Prostate gland (tissue), 2 donors: Measurements from ENCODE around the gene BHMT2. TPM values are rescaled to one million over a fixed set of nuclear protein-coding genes. Genes with fewer than 3 reads are reported as not detected.

ENCODE experiments used
- DNase-seq: peaks from one replicate; pipeline ENCODE4 v3.0.0-alpha.2; 2019; ENCODE audit warnings: low spot score
- H3K27ac ChIP-seq, 2 donors: fragments of 200-600 bp; sonication (generic); 2 replicates each; pipeline ENCODE4 v1.5.1; 2017 to 2019
- H3K27me3 ChIP-seq: fragments of 200-600 bp; sonication (generic); replicated peaks from 2 replicates; pipeline ENCODE4 v1.5.1; 2019; ENCODE audit not compliant: insufficient read depth
- H3K36me3 ChIP-seq, 2 donors: fragments of 200-600 bp; sonication (generic); 1 replicate in 1 of 2; 2 replicates in 1 of 2; pipeline versions ENCODE4 v1.5.1 to v1.8.1; 2017 to 2019
- H3K4me1 ChIP-seq: fragments of 200-600 bp; sonication (generic); replicated peaks from 2 replicates; pipeline ENCODE4 v1.5.1; 2019
- H3K4me3 ChIP-seq, 2 donors: fragments of 200-600 bp; sonication (generic); 2 replicates each; pipeline ENCODE4 v1.5.1; 2017 to 2019
- H3K9me3 ChIP-seq: fragments of 200-600 bp; sonication (generic); 2 replicates; pipeline ENCODE4 v1.5.1; 2017
- POLR2A ChIP-seq: fragments of 450-650 bp; IDR thresholded peaks from one replicate; pipeline ENCODE4 v1.6.1; 2016; ENCODE audit warnings: antibody characterized with exemption, mild to moderate bottlenecking
- POLR2AphosphoS5 ChIP-seq: sonication (generic); formaldehyde crosslinking; IDR thresholded peaks from one replicate; pipeline ENCODE4 v1.6.1; 2017; ENCODE audit warnings: antibody characterized with exemption
- WGBS: methylation state at CpG from one replicate; pipeline ENCODE4 v1.1.5; 2018; 5-methylcytosine and 5-hydroxymethylcytosine counted together
- intact Hi-C: fragments of 100-400 bp; cut with DNase I; formaldehyde crosslinking; loops from one replicate; pipeline ENCODE4 v1.14.2; 2022
- total RNA-seq, 2 donors: library from RNA; depleted of rRNA; stranded (reverse); fragments of >200 nt; gene quantifications; one replicate each; pipeline ENCODE4 v1.1.0, GENCODE V29; 2016
- TF ChIP-seq, protein P1 (sequence below), 4 experiments: fragments of 200-600 bp in 2 of 4; fragments of 450-650 bp in 2 of 4; sonication (generic) in 2 of 4; IDR thresholded peaks; 1 replicate in 3 of 4; 2 replicates in 1 of 4; pipeline ENCODE4 v1.5.1; 2016 to 2019; ENCODE audit warnings: antibody characterized with exemption in 4 of 4, mild to moderate bottlenecking in 2 of 4, moderate library complexity in 2 of 4

The BHMT2 gene
- total RNA-seq, 2 donors from 2014 or later = 4.0 to 7.4 TPM

DNA sequence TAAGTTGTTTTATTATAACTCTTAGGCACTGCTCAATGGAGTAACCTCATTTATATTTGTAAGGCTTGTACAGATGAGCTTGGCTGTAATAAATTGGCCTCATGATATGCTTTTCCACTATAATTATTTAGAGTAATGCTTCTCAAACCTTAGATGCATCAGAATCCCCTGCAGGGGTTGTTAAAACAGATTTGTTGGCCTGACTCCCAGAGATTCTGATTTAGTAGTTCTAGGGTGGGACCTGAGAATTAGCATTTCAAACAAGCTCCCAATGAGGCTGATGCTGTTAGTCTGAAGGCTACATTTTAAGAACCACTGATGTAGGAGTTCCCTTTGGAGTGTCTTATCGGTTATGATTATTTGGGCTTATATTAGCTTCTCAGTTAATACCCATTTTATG lies 46.2 kb upstream of the BHMT2 start:
- H3K27ac ChIP-seq = no peak overlapping the region
- no peaks in the 10 kb centered on the region for H3K27me3 ChIP-seq
- no peaks in the 10 kb centered on the region for H3K9me3 ChIP-seq
- H3K4me3 ChIP-seq = no peak overlapping the region
- WGBS = 92% methylated on average over 1 of the region's 1 CpG
- DNase-seq = no peak
- intact Hi-C loops = loop anchor here (5.0 kb wide), 1 partner anchor 439 kb away; no protein-coding TSS in a partner anchor
- no peaks in the 10 kb centered on the region for H3K36me3 ChIP-seq
- TF ChIP-seq POLR2AphosphoS5 (no peak), POLR2A (no peak)
- TF ChIP-seq, protein P1, sequence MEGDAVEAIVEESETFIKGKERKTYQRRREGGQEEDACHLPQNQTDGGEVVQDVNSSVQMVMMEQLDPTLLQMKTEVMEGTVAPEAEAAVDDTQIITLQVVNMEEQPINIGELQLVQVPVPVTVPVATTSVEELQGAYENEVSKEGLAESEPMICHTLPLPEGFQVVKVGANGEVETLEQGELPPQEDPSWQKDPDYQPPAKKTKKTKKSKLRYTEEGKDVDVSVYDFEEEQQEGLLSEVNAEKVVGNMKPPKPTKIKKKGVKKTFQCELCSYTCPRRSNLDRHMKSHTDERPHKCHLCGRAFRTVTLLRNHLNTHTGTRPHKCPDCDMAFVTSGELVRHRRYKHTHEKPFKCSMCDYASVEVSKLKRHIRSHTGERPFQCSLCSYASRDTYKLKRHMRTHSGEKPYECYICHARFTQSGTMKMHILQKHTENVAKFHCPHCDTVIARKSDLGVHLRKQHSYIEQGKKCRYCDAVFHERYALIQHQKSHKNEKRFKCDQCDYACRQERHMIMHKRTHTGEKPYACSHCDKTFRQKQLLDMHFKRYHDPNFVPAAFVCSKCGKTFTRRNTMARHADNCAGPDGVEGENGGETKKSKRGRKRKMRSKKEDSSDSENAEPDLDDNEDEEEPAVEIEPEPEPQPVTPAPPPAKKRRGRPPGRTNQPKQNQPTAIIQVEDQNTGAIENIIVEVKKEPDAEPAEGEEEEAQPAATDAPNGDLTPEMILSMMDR (IDR thresholded peaks at IDR 0.05) = no peak
- H3K4me1 ChIP-seq = no peaks in the 10 kb centered on the region

DNA sequence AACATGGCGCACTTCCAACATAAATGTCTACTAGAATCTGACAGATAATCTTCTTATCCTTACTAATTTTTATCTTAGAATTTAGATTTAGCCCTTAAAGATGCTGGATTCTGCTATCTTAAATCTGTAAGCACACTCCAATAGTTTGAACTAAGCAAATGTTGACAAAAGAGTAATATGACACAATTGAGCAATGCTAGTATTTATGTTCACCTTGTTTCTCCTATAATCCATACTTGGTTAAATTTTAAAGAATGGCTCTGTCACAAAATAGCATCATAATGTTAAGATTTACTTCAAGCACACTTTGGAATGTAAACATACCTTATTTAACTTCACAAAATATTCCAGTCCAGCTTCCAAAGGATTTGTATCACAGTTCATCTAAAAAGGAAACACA lies 45.6 kb upstream of the BHMT2 start:
- no peaks in the 10 kb centered on the region for H3K36me3 ChIP-seq
- no peak overlapping the region for H3K27ac ChIP-seq
- H3K9me3 ChIP-seq = no peaks in the 10 kb centered on the region
- intact Hi-C loops = loop anchor here (5.0 kb wide), 1 partner anchor 438 kb away; no protein-coding TSS in a partner anchor
- no peaks in the 10 kb centered on the region for H3K4me1 ChIP-seq
- TF ChIP-seq POLR2AphosphoS5 = no peak
- TF ChIP-seq, protein P1 (IDR thresholded peaks at IDR 0.05) = no peak
- TF ChIP-seq POLR2A = no peak
- 92% methylated on average over 1 of the region's 1 CpG for WGBS
- no peak for DNase-seq
- H3K27me3 ChIP-seq = no peaks in the 10 kb centered on the region
- H3K4me3 ChIP-seq = no peak overlapping the region

GRCh38 chr5:79025054-79025472 lies 44.5 kb upstream of the BHMT2 start:
- H3K9me3 ChIP-seq = no peaks in the 10 kb centered on the region
- no peaks in the 10 kb centered on the region for H3K27me3 ChIP-seq
- DNase-seq = peak; percentile 11
- TF ChIP-seq POLR2A (no peak), POLR2AphosphoS5 (no peak)
- TF ChIP-seq, protein P1 (IDR thresholded peaks at IDR 0.05) = peak; percentile 84 to 94 (median 89)
- H3K27ac ChIP-seq = no peak overlapping the region
- H3K4me1 ChIP-seq = no peaks in the 10 kb centered on the region
- no peak overlapping the region for H3K4me3 ChIP-seq
- no peaks in the 10 kb centered on the region for H3K36me3 ChIP-seq
- intact Hi-C loops = loop anchor here (1.0 kb wide), 1 partner anchor 108 kb away; no protein-coding TSS in a partner anchor
- 6% methylated on average over 13 of the region's 13 CpGs for WGBS

GRCh38 chr5:79030663-79031484 lies 38.7 kb upstream of the BHMT2 start:
- H3K27ac ChIP-seq = no peak overlapping the region
- no peaks in the 10 kb centered on the region for H3K9me3 ChIP-seq
- no peak for DNase-seq
- TF ChIP-seq, protein P1 (IDR thresholded peaks at IDR 0.05) = no peak
- TF ChIP-seq POLR2A (no peak), POLR2AphosphoS5 (no peak)
- H3K4me3 ChIP-seq = no peak overlapping the region
- 79% methylated on average over 11 of the region's 11 CpGs for WGBS
- no peaks in the 10 kb centered on the region for H3K36me3 ChIP-seq
- no peaks in the 10 kb centered on the region for H3K4me1 ChIP-seq
- intact Hi-C loops = no loop called here
- no peaks in the 10 kb centered on the region for H3K27me3 ChIP-seq

DNA sequence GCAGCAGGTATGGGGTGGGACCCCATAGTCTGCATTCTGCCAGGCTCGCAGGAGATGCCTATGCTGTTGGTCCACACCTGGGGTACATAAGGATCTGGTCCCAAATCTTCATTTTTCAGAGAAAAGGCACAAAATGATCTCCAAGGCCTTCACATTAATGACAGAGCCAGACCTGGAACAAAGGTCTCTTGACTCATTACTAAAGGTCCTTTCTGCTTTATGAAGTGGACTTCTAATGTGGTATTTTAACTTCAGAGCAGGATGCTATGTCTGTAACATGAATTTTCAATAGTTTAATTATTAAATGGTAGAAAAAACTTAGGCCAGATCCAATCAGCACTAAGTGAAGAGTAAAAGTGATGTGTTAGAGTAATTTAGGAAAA lies 38.1 kb upstream of the BHMT2 start:
- WGBS = 94% methylated on average over 1 of the region's 1 CpG
- intact Hi-C loops = no loop called here
- Histone ChIP-seq H3K27me3 (no peaks in the 10 kb centered on the region), H3K9me3 (no peaks in the 10 kb centered on the region), H3K4me1 (no peaks in the 10 kb centered on the region), H3K4me3 (no peak overlapping the region), H3K36me3 (no peaks in the 10 kb centered on the region), H3K27ac (no peak overlapping the region)
- no peak for DNase-seq
- TF ChIP-seq, protein P1 (IDR thresholded peaks at IDR 0.05) = no peak
- TF ChIP-seq POLR2A = no peak
- TF ChIP-seq POLR2AphosphoS5 = no peak
